HG02973 (cell line): Measurements from ENCODE around the gene IFT57.

Experiments used
- ATAC-seq: cut with Tn5 transposase; IDR thresholded peaks from one replicate; pipeline ENCODE4 v1.9.1; 2021; ENCODE audit warnings: moderate library complexity; ENCODE audit not compliant: unreplicated experiment

IFT57 gene

GRCh38 chr3:108127301-108127988 lies 94.8 kb downstream of the IFT57 start:
- ATAC-seq, result no peak

GRCh38 chr3:108126348-108126747 lies 95.9 kb downstream of the IFT57 start:
- ATAC-seq, result no peak

- ATAC-seq, result peak; percentile 44
Observed at GRCh38 chr3:108125550-108126071, 96.6 kb downstream of the IFT57 start.

- ATAC-seq, result no peak
Observed at GRCh38 chr3:108125153-108125543, 97.1 kb downstream of the IFT57 start.

GRCh38 chr3:108124337-108125152 lies 97.7 kb downstream of the IFT57 start:
- peak; percentile 83 for ATAC-seq

- no peak for ATAC-seq
Observed at GRCh38 chr3:108123326-108123725, 98.9 kb downstream of the IFT57 start.

- ATAC-seq, result no peak
Observed at GRCh38 chr3:108122276-108122675, 99.9 kb downstream of the IFT57 start.

GRCh38 chr3:108119398-108120104 lies 102.7 kb downstream of the IFT57 start:
- ATAC-seq, result no peak

GRCh38 chr3:108118038-108118768 lies 104.0 kb downstream of the IFT57 start:
- ATAC-seq, result no peak

- no peak for ATAC-seq
Observed at GRCh38 chr3:108117241-108117775, 104.9 kb downstream of the IFT57 start.

GRCh38 chr3:108114423-108115065 lies 107.7 kb downstream of the IFT57 start:
- no peak for ATAC-seq

GRCh38 chr3:108113975-108114374 lies 108.2 kb downstream of the IFT57 start:
- no peak for ATAC-seq

- ATAC-seq, result no peak
Observed at GRCh38 chr3:108110934-108111333, 111.3 kb downstream of the IFT57 start.
